Thyroid gland (tissue), 4 donors: ENCODE data around the gene CACNB4. TPM values are rescaled to one million over a fixed set of nuclear protein-coding genes. Genes with fewer than 3 reads are reported as not detected.
A peak's percentile ranks its signal among the peaks of the same experiment; 100 is the strongest.

Experiments
- DNase-seq, 2 donors: peaks; one replicate each; pipeline ENCODE4 v3.0.0-alpha.2; 2019
- H3K27ac ChIP-seq, 3 donors: fragments of 200-600 bp; sonication (generic); 1 replicate in 2 of 3; 2 replicates in 1 of 3; pipeline ENCODE4 v1.5.1; 2016 to 2019; ENCODE audit warnings: mild to moderate bottlenecking in 1 of 3, moderate library complexity in 1 of 3
- H3K27me3 ChIP-seq: fragments of 200-600 bp; sonication (generic); one replicate; pipeline ENCODE4 v1.5.1; 2019
- H3K36me3 ChIP-seq, 2 donors: fragments of 200-600 bp; sonication (generic); one replicate each; pipeline ENCODE4 v1.5.1; 2016 to 2019
- H3K4me1 ChIP-seq, 2 donors: fragments of 200-600 bp; sonication (generic); one replicate each; pipeline ENCODE4 v1.5.1; 2017 to 2019
- H3K4me3 ChIP-seq, 3 donors: fragments of 200-600 bp; sonication (generic); replicated peaks in 1 of 3; 1 replicate in 2 of 3; 2 replicates in 1 of 3; pipeline ENCODE4 v1.5.1; 2016; ENCODE audit warnings: mild to moderate bottlenecking in 1 of 3
- H3K9me3 ChIP-seq: fragments of 200-600 bp; sonication (generic); one replicate; pipeline ENCODE4 v1.5.1; 2017
- CTCF ChIP-seq, 6 experiments: fragments of 200-600 bp in 3 of 6; fragments of 450-650 bp in 3 of 6; sonication (generic) in 3 of 6; IDR thresholded peaks; one replicate each; pipeline ENCODE4 v1.5.1; 2016 to 2019; ENCODE audit warnings: antibody characterized with exemption in 6 of 6, mild to moderate bottlenecking in 2 of 6, inconsistent platforms in 1 of 6, moderate library complexity in 1 of 6
- POLR2A ChIP-seq, 2 donors: fragments of 450-650 bp; IDR thresholded peaks; one replicate each; pipeline ENCODE4 v1.6.1; 2017; ENCODE audit warnings: antibody characterized with exemption in 2 of 2, mild to moderate bottlenecking in 2 of 2, moderate library complexity in 1 of 2
- WGBS, 2 donors: methylation state at CpG; one replicate each; pipeline ENCODE4 v1.1.5; 2017; 5-methylcytosine and 5-hydroxymethylcytosine counted together
- intact Hi-C: fragments of 100-400 bp; cut with DNase I; formaldehyde crosslinking; loops from one replicate; pipeline ENCODE4 v1.15.1; 2023
- total RNA-seq, 4 donors: library from RNA; depleted of rRNA; stranded (reverse); fragments of >200 nt; gene quantifications; one replicate each; pipeline ENCODE4 v1.2.3, GENCODE V29; 2016

The CACNB4 gene
- total RNA-seq, 4 donors from 2014 or later: 3.0 to 3.6 (median 3.2) TPM

GRCh38 chr2:152062125-152063091 lies 36.4 kb downstream of the CACNB4 start:
- DNase-seq: peak in 1 of 2 donors; percentile 23
- 22 to 41% methylated on average over 7 of the region's 7 CpGs for WGBS, 2 donors
- no peaks in the 10 kb centered on the region for H3K36me3 ChIP-seq
- no peaks in the 10 kb centered on the region for H3K27me3 ChIP-seq
- H3K4me3 ChIP-seq: no peak overlapping the region
- peaks cover 0 to 6% of the 10 kb centered on the region in 2 donors for H3K4me1 ChIP-seq
- peak overlapping the region in 1 of 3 donors; percentile 70 for H3K27ac ChIP-seq
- no peaks in the 10 kb centered on the region for H3K9me3 ChIP-seq
- intact Hi-C loops: no loop called here
- TF ChIP-seq CTCF (IDR thresholded peaks at IDR 0.05) (no peak), POLR2A (IDR thresholded peaks at IDR 0.05) (no peak)

- intact Hi-C loops: no loop called here
- no peaks in the 10 kb centered on the region for H3K9me3 ChIP-seq
- no peaks in the 10 kb centered on the region for H3K36me3 ChIP-seq
- no peak overlapping the region for H3K27ac ChIP-seq
- no peak for DNase-seq
- H3K4me1 ChIP-seq: peaks cover 0 to 6% of the 10 kb centered on the region in 2 donors
- WGBS, 2 donors: 94 to 95% methylated on average over 1 of the region's 1 CpG
- H3K4me3 ChIP-seq: no peak overlapping the region
- no peaks in the 10 kb centered on the region for H3K27me3 ChIP-seq
- TF ChIP-seq POLR2A (IDR thresholded peaks at IDR 0.05) (no peak), CTCF (IDR thresholded peaks at IDR 0.05) (no peak)
These were observed 37.5 kb downstream of the CACNB4 start for GRCh38 chr2:152061383-152061782.

GRCh38 chr2:152058655-152059054 lies 40.2 kb downstream of the CACNB4 start:
- H3K4me1 ChIP-seq: peaks cover 0 to 6% of the 10 kb centered on the region in 2 donors
- no peaks in the 10 kb centered on the region for H3K36me3 ChIP-seq
- TF ChIP-seq POLR2A (IDR thresholded peaks at IDR 0.05): no peak
- no peak for TF ChIP-seq CTCF (IDR thresholded peaks at IDR 0.05)
- no peak overlapping the region for H3K27ac ChIP-seq
- WGBS, 2 donors: 100% methylated on average over 1 of the region's 1 CpG
- no peak overlapping the region for H3K4me3 ChIP-seq
- H3K27me3 ChIP-seq: no peaks in the 10 kb centered on the region
- no peaks in the 10 kb centered on the region for H3K9me3 ChIP-seq
- intact Hi-C loops: no loop called here
- no peak for DNase-seq

- Histone ChIP-seq H3K4me3 (no peak overlapping the region), H3K27me3 (no peaks in the 10 kb centered on the region), H3K4me1 (no peaks in the 10 kb centered on the region), H3K9me3 (no peaks in the 10 kb centered on the region), H3K27ac (no peak overlapping the region), H3K36me3 (no peaks in the 10 kb centered on the region)
- intact Hi-C loops: no loop called here
- no peak for DNase-seq
- TF ChIP-seq POLR2A (IDR thresholded peaks at IDR 0.05): no peak
- TF ChIP-seq CTCF (IDR thresholded peaks at IDR 0.05): no peak
- WGBS, 2 donors: 83 to 90% methylated on average over 4 of the region's 4 CpGs
These were observed 42.4 kb downstream of the CACNB4 start for GRCh38 chr2:152056418-152056817.
